DLD1 (cell line): ENCODE measurements around the gene DNAI2.

Source experiments
- in situ Hi-C: cut with HindIII; loops from 2 replicates; pipeline ENCODE4 v1.10.0; 2017; ENCODE audit warnings: low sequenced_read_pairs

The DNAI2 gene

GRCh38 chr17:74274060-74274708, at the start of gene DNAI2:
TSS of gene DNAI2 (plus strand) at chr17:74274234. CDS start at chr17:74281818, 7,584 bp downstream.
- in situ Hi-C loops: no loop called here

GRCh38 chr17:74224959-74225725, 48.9 kb upstream of the DNAI2 start:
- in situ Hi-C loops: no loop called here

DNA sequence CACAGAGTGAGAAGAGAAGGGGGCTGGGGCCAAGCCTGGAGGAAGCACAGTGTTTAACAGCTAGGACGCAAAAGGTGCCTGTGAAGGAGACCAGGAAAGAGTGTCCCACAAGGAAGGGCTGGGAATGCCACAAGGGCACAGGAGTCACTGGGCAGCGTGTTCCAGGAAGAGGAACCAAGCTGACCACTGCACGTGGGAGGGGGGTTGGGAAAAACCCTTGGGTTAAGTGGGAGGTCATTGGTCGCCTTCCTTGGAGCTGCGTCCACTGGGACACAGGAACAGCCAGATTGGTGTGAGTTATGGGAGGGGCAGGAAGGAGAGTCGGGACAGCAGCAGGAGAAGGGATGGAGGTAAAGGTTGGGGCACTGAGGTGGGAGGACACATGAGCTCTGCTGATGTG, 47.8 kb upstream of the DNAI2 start:
- in situ Hi-C loops: no loop called here

GRCh38 chr17:74227271-74228080, 46.6 kb upstream of the DNAI2 start:
- in situ Hi-C loops: no loop called here

DNA sequence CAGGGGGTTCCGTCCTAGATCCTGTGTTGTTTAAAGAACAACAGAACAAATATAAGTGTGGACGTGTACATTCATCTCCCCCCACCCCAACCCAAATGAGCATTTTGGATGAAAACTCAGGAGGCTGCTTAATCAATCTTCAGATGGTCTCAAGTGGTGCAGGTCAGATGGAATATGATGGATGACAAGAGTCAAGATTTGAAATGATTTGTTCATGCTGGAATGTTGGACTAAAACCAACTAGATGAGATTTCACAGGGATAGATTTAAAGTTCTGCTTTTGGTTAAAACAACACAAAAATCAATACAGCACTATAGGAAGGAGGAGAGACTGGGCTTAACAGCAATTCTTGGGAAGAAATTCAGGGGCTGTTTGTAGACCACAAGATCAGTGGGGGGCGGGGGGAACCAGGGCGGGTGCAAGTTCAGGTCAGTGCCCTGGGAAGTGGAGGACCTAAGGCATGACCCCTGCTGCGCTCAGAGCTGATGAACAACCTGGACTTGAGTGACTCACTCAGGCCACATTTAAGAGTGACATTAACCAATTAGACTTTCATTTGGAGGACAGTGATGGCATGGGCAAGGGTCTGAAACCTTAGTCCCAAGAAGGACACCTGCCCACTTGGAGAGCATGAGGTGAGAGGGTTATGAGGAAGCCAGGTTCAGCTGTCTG, 45.6 kb upstream of the DNAI2 start:
- in situ Hi-C loops: no loop called here

DNA sequence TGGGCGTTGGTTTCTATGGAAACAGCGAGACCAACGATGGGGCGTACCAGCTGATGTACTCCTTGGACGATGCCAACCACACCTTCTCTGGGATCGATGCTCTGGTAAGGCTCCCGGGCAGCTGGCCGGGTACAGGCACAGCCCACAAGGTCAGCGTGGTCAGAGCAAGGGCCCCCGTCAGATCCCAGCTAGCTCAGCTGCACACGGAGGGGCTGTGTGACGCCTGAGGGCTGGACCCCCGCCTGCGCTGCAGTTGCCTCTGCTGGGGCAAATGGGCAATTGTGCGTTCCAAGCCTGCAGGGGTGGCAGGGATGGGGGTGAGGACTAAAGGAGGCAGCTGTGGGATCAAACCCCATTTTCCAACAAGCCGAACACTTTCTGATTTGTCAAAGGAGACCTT, 43.1 kb upstream of the DNAI2 start:
- in situ Hi-C loops: loop anchor here (10.0 kb wide), 1 partner anchor 74 kb away; no protein-coding TSS in a partner anchor

DNA sequence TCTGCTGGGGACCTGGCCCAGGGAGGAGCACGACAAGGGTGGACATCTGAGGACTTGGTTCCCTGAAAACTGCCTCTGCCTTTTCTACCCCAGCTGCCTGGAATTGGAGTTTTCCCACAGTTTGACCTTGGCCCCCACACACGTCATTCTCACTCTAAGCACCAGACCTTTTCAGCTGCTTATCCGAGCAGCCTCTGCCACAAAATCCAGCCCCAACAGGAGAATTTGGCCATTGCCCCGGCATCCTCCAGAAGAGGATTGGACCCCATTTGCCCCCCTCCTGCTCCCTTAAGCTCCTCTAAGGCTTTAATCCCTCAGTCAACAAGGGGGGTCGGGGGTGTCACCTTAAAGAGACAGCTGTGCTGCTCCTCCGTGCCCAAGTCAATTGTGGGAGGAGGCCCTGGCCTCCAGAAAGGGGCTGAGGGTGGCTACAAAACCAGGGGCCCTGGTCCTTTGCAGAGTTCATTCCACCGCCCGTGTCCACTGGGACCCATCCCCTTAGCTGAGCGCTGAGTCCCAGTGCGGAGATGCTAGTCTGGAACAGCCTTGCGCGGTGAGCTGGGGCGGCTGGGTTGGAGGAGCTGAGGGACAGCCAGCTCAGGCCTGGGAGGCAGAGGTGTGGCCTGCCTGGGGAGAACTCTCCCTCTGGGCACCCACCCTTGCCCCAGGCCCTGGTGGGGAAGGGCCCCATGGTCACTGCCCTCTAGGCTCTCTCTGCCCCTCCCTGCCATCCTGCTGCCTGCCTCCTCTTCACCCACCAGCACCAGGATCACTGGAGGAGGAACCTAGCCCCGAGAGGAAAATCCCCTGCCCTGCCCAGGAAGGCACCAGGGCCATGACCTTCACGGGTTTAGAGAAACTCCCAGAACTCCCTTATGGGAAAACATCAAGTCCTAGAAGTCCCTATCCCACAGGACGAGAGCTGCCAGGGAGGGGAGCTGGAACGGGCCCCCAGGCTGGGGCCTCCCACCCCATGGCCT, 41.8 kb upstream of the DNAI2 start:
- in situ Hi-C loops: loop anchor here (10.0 kb wide), 1 partner anchor 73 kb away; no protein-coding TSS in a partner anchor

- in situ Hi-C loops: loop anchor here (10.0 kb wide), 1 partner anchor 71 kb away; no protein-coding TSS in a partner anchor
Observed at GRCh38 chr17:74233937-74234336, 40.1 kb upstream of the DNAI2 start.

GRCh38 chr17:74234486-74234885, 39.5 kb upstream of the DNAI2 start:
- in situ Hi-C loops: loop anchor here (10.0 kb wide), 1 partner anchor 70 kb away; no protein-coding TSS in a partner anchor

GRCh38 chr17:74235040-74235581, 38.9 kb upstream of the DNAI2 start:
- in situ Hi-C loops: loop anchor here (10.0 kb wide), 1 partner anchor 70 kb away; no protein-coding TSS in a partner anchor

GRCh38 chr17:74235911-74236371, 38.1 kb upstream of the DNAI2 start:
- in situ Hi-C loops: loop anchor here (10.0 kb wide), 1 partner anchor 69 kb away; no protein-coding TSS in a partner anchor

- in situ Hi-C loops: loop anchor here (10.0 kb wide), 1 partner anchor 67 kb away; no protein-coding TSS in a partner anchor
Observed at GRCh38 chr17:74237321-74237720, 36.7 kb upstream of the DNAI2 start.

- in situ Hi-C loops: loop anchor here (10.0 kb wide), 1 partner anchor 66 kb away; no protein-coding TSS in a partner anchor
Observed at GRCh38 chr17:74239172-74239571, 34.9 kb upstream of the DNAI2 start.

DNA sequence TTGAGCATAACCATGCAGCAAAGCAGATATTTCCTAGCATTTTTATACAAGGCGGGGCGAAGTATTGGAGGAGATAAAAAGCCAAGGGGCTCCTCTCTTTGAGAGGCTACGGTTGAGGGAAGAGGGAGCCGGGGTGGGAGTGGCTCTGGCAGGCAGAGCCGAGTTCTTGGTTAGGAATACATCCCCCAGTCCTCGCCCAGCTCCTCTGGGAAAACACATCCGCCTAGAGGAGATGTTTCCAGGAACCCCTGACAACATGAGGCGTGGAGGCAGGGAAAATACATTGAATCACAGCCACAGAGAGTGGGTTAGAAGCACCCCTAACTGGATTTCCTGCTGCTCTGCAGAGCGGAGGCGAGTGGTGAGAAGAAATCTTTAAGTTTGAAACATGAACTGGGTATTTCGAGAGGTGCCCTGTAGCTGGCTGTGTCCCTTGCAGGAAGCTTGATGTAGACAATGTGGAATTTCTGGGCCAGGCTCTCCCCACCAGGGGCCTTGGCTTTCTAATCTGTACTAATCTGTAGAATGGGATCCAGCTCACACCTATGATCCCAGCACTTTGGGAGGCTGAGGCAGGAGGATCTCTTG, 33.3 kb upstream of the DNAI2 start:
- in situ Hi-C loops: no loop called here

GRCh38 chr17:74241431-74241830, 32.6 kb upstream of the DNAI2 start:
- in situ Hi-C loops: no loop called here

GRCh38 chr17:74241847-74242246, 32.2 kb upstream of the DNAI2 start:
- in situ Hi-C loops: no loop called here

DNA sequence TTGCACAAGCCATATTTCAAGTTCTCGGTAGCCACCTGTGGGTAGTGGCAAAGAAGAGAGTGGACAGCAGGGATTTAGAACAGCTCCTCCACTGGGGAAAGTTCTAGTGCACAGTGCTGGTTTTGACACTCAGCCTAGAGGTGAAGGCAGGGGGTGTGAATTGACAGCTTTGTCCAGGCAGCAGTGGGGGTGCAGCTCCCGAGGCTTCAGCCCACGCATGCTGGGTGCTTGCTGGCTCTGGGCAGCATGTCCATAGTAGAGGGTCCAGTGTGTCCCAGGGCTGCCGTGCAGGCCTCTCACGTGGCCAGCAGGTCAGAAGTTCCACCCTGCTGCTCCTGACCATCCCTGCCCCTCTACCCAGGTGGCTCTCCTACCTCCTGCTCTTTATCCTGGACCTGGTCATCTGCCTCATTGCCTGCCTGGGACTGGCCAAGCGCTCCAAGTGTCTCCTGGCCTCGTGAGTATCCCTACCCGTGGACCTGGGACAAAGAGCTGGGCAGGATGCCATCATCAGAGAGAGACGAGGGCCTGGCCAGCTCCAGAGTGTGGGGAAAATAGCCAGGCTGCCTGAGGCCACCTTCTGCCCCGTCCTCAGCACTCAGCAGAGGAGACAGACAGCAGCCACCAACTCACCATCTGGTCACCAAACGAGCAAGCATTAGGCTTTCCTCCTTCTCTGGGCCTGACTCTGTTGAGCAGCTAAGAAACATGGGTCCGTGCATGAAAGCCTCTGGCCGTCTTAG, 30.9 kb upstream of the DNAI2 start:
- in situ Hi-C loops: no loop called here

GRCh38 chr17:74244128-74244527, 29.9 kb upstream of the DNAI2 start:
- in situ Hi-C loops: no loop called here
